ENCODE results near the gene TMEM214.

Gene TMEM214

GRCh38 chr2:27023740-27024139 is 9.0 kb upstream of the TMEM214 start:
- DNase-seq (ENCODE audit: low read depth), result no peak
- in situ Hi-C loops (cut with HindIII; ENCODE audit: low sequenced_read_pairs), result no loop called here

GRCh38 chr2:27024188-27024587 is 8.6 kb upstream of the TMEM214 start:
- in situ Hi-C loops (cut with HindIII; ENCODE audit: low sequenced_read_pairs), result no loop called here
- DNase-seq (ENCODE audit: low read depth), result no peak
- TF ChIP-seq CTCF (IDR thresholded peaks at IDR 0.05; ENCODE audit: low read depth, low read length, missing control alignments), result peak; percentile 17
- no peak overlapping the region for H3K4me3 ChIP-seq (ENCODE audit: low read depth, low read length)

More at GRCh38 chr2:27023740-27024139, 9.0 kb upstream of the TMEM214 start:
- H3K4me3 ChIP-seq (ENCODE audit: low read depth, low read length), result no peak overlapping the region
- no peak for TF ChIP-seq CTCF (IDR thresholded peaks at IDR 0.05; ENCODE audit: low read depth, low read length, missing control alignments)

- no peak for DNase-seq (ENCODE audit: low read depth)
- TF ChIP-seq CTCF (IDR thresholded peaks at IDR 0.05; ENCODE audit: low read depth, low read length, missing control alignments), result no peak
- in situ Hi-C loops (cut with HindIII; ENCODE audit: low sequenced_read_pairs), result no loop called here
- H3K4me3 ChIP-seq (ENCODE audit: low read depth, low read length), result no peak overlapping the region
Measured at GRCh38 chr2:27024812-27025211, 8.0 kb upstream of the TMEM214 start.

GRCh38 chr2:27025281-27025800 is 7.4 kb upstream of the TMEM214 start:
- in situ Hi-C loops (cut with HindIII; ENCODE audit: low sequenced_read_pairs), result no loop called here
- H3K4me3 ChIP-seq (ENCODE audit: low read depth, low read length), result no peak overlapping the region
- no peak for DNase-seq (ENCODE audit: low read depth)
- no peak for TF ChIP-seq CTCF (IDR thresholded peaks at IDR 0.05; ENCODE audit: low read depth, low read length, missing control alignments)

GRCh38 chr2:27025861-27026851 is 6.6 kb upstream of the TMEM214 start:
- TF ChIP-seq CTCF (IDR thresholded peaks at IDR 0.05; ENCODE audit: low read depth, low read length, missing control alignments), result no peak
- in situ Hi-C loops (cut with HindIII; ENCODE audit: low sequenced_read_pairs), result no loop called here
- H3K4me3 ChIP-seq (ENCODE audit: low read depth, low read length), result no peak overlapping the region
- DNase-seq (ENCODE audit: low read depth), result no peak

- TF ChIP-seq CTCF (IDR thresholded peaks at IDR 0.05; ENCODE audit: low read depth, low read length, missing control alignments), result no peak
- in situ Hi-C loops (cut with HindIII; ENCODE audit: low sequenced_read_pairs), result no loop called here
- DNase-seq (ENCODE audit: low read depth), result no peak
- no peak overlapping the region for H3K4me3 ChIP-seq (ENCODE audit: low read depth, low read length)
Measured at GRCh38 chr2:27027211-27027651, 5.5 kb upstream of the TMEM214 start.

Data from astrocyte of the cerebellum (primary cell).